Activated T-cell treated with anti-CD3 and anti-CD28 coated beads, Interleukin-2, amount 50 U/mL, for 24 hours (primary cell): ENCODE results near the gene ADAT3.
"Not testable (repeated sequence)": the region's sequence is repeated elsewhere in the genome, so short reads cannot be mapped to it uniquely, and the experiment has no call there.

Source experiments
- DNase-seq: peaks from one replicate; pipeline ENCODE4 v3.0.0-alpha.2; 2020
- H3K27ac Mint-ChIP-seq: 2 replicates; pipeline ENCODE4 v1.8.0; 2020; ENCODE audit warnings: mild to moderate bottlenecking, mixed read lengths
- H3K27me3 Mint-ChIP-seq: 2 replicates; pipeline ENCODE4 v1.8.0; 2020; ENCODE audit warnings: mixed read lengths
- H3K36me3 Mint-ChIP-seq: 2 replicates; pipeline ENCODE4 v1.8.0; 2020; ENCODE audit warnings: low read depth, mixed read lengths
- H3K4me1 Mint-ChIP-seq: 2 replicates; pipeline ENCODE4 v1.8.0; 2020; ENCODE audit warnings: low read depth, mixed read lengths
- H3K4me3 Mint-ChIP-seq: 2 replicates; pipeline ENCODE4 v1.8.0; 2020; ENCODE audit warnings: mild to moderate bottlenecking, moderate library complexity, mixed read lengths
- H3K9me3 Mint-ChIP-seq: 2 replicates; pipeline ENCODE4 v1.8.0; 2020; ENCODE audit warnings: mixed read lengths

The ADAT3 gene

DNA sequence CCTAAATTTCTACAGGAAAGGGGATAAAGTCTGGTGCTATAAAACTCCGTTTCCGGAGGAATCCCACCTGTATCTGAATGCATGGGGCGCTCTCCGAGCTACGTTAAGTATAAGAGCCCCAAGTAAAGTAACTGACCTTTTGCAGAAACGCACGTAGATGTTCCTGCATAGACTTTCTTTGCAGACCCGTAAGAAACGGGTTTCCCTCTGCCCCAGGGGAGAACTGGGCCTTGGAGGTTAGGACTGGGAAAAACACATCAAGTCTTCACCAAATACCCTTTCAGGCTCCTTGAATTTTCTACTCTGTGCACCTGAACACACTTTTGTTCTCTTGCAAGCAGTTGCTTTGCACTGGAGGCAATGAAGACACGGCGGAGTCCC, 29.9 kb upstream of the ADAT3 start:
- Mint-ChIP-seq H3K4me1 (peaks cover 37% of the 10 kb centered on the region), H3K36me3 (peaks cover 66% of the 10 kb centered on the region), H3K27ac (peak overlapping the region; percentile 97)

DNA sequence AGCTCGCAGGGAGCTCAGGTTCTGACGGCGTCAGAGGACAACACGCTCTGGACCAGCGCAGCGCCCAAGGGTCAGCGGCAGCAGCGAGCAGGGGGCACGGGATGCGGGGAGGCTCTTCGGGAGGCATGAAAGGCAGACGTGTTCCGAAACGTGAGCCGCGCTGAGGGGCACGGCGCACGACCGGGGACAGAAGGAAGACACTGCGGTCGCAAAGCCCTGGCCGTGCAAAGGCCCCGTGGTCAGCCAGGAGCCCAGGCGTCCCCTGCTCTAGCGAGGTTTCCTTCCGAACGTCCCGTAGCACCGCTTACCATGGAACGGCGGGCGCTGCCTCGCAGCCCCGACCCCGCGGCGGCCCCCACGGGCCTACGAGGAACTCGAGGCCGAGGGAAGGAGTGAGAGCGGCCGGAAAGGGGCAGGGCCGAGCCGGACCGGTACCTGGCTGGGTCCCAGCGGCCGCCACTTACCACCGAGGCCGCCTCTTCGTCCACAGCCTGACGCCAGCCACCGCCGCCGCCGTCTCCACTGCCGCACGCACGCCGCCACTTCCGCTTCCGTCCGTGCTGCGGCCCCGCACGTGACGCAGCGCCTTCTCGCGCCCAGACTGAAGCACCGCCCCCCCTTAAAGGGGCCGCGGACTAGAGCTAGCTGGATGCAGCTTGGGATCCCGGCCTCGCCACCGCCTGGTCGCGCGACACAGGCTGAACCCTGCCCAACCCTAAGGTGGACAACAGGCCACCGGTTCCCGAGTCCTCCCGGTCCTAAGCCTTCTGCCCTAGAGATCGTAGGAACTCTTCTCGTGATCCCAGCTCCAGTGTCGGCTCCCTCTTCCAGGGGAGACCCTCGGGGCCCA, 29.3 kb upstream of the ADAT3 start:
- H3K36me3 Mint-ChIP-seq = peaks cover 65% of the 10 kb centered on the region
- H3K4me1 Mint-ChIP-seq = peaks cover 38% of the 10 kb centered on the region
- H3K9me3 Mint-ChIP-seq = no peaks in the 10 kb centered on the region
- peak overlapping the region; percentile 98 for H3K4me3 Mint-ChIP-seq
- DNase-seq = peak; percentile 91
- no peaks in the 10 kb centered on the region for H3K27me3 Mint-ChIP-seq
- H3K27ac Mint-ChIP-seq = peak overlapping the region; percentile 97

More for the DNA sequence above, 29.9 kb upstream of the ADAT3 start:
- not testable (repeated sequence) for DNase-seq, H3K9me3 Mint-ChIP-seq, H3K27me3 Mint-ChIP-seq
- peak overlapping the region; percentile 98 for H3K4me3 Mint-ChIP-seq

DNA sequence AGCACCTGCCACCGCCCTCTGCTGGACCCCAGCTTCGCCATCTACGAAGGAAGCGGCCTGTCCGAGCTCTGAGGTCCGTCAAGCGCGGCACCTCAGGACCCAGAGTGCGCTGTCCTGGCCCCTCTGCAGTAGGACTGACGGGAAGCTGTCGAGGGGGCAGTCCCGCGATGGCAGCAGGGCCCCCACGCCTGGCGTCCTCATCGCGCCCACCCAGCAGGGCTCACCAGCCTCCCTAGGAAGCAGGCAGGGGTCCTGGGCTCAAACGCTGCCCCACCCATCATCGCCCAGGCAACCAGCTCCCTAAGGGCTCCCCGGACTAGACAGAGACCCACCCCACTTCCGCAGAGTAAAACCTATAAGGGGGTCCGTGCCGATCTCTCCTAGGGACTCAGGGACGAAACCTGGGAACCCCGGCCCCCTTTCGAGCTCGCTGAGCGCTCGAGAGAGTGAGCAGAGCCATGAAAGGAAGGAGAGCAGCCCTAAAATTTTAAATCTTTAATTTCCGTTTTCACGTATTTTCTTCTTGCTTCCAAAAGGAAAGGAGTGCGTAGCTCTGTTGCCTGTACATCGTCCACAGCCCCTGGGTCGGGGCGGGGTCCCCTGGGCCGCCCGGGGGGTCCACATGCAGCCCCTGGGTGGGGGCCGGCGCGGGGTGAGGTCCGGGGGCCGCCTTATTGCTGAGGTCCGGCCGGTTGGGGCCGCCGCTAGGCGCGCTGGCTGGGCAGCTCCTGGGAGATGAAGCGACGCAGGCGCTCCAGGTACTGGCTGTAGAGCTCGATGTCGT, 28.5 kb upstream of the ADAT3 start:
- H3K4me1 Mint-ChIP-seq = peaks cover 40% of the 10 kb centered on the region
- peak; percentile 54 for DNase-seq
- H3K9me3 Mint-ChIP-seq, H3K27me3 Mint-ChIP-seq: not testable (repeated sequence)
- H3K36me3 Mint-ChIP-seq = peaks cover 60% of the 10 kb centered on the region
- H3K4me3 Mint-ChIP-seq = peak overlapping the region; percentile 98
- peak overlapping the region; percentile 97 for H3K27ac Mint-ChIP-seq

DNA sequence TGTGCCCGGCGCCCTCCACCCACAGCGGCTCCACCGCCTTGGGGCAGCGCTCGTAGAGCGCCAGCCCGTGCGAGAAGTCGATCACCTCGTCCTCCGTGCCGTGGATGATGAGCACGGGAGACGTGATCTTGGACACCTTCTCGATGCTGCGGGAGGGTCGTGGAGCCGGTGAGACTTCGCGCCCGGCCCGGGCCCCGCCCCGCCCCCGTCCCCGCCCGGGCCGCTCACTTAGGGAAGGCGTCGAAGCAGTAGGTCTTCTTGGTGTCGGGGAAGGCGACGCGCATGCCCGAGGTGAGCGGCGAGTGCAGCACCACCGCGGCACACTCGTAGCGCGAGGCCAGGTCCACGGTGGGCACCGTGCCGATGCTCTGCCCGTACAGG, 27.9 kb upstream of the ADAT3 start:
- not testable (repeated sequence) for DNase-seq, H3K9me3 Mint-ChIP-seq, H3K27me3 Mint-ChIP-seq, H3K4me3 Mint-ChIP-seq, H3K27ac Mint-ChIP-seq
- peaks cover 60% of the 10 kb centered on the region for H3K36me3 Mint-ChIP-seq
- peaks cover 43% of the 10 kb centered on the region for H3K4me1 Mint-ChIP-seq

DNA sequence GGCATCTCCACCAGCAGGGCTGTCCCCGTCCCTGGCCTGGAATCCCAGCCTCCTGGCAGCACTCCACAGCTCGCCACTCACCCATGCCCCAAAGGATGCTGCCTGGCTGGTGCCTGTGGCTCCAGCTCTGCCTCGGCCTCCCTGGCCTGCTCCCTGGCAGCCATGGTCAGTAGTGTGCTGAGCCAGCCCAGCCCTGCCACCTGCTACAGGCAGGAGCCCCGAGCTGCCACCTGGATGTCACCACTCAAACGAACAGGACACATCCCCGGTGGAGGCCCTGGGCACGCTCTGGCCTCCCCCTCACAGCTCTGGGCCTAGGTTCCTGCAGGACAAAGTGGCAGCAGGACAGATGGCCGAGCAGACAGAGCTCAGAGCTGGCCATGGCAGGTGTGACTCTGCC, 26.6 kb upstream of the ADAT3 start:
- H3K27ac Mint-ChIP-seq = not testable (repeated sequence)

DNA sequence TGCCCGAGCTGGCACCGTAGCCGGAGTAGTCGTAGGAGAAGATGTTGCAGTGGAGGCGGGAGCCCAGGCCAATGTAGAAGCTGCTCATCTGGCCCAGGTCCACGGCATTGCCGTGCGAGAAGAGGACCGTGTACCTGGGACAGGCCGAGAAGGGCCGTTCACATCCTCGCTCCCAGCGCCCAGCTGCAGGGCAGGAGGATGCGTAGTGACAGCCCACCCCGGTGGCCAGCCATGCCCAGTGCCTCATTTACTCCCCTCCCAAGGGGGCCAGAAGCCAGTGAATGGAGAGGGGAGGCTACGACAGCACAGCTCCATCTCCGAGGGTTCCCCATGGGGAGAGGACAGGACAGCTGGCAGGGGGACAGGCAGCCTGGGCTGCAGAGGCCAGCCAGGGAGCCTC, 25.2 kb upstream of the ADAT3 start:
- H3K27me3 Mint-ChIP-seq, H3K9me3 Mint-ChIP-seq, DNase-seq: not testable (repeated sequence)
- peak overlapping the region; percentile 59 for H3K27ac Mint-ChIP-seq
- H3K36me3 Mint-ChIP-seq = peaks cover 63% of the 10 kb centered on the region
- H3K4me1 Mint-ChIP-seq = peaks cover 40% of the 10 kb centered on the region
- H3K4me3 Mint-ChIP-seq = peak overlapping the region; percentile 68

More for the DNA sequence above, 26.6 kb upstream of the ADAT3 start:
- peaks cover 63% of the 10 kb centered on the region for H3K36me3 Mint-ChIP-seq
- H3K4me3 Mint-ChIP-seq, H3K9me3 Mint-ChIP-seq, DNase-seq, H3K27me3 Mint-ChIP-seq: not testable (repeated sequence)
- H3K4me1 Mint-ChIP-seq = peaks cover 49% of the 10 kb centered on the region

DNA sequence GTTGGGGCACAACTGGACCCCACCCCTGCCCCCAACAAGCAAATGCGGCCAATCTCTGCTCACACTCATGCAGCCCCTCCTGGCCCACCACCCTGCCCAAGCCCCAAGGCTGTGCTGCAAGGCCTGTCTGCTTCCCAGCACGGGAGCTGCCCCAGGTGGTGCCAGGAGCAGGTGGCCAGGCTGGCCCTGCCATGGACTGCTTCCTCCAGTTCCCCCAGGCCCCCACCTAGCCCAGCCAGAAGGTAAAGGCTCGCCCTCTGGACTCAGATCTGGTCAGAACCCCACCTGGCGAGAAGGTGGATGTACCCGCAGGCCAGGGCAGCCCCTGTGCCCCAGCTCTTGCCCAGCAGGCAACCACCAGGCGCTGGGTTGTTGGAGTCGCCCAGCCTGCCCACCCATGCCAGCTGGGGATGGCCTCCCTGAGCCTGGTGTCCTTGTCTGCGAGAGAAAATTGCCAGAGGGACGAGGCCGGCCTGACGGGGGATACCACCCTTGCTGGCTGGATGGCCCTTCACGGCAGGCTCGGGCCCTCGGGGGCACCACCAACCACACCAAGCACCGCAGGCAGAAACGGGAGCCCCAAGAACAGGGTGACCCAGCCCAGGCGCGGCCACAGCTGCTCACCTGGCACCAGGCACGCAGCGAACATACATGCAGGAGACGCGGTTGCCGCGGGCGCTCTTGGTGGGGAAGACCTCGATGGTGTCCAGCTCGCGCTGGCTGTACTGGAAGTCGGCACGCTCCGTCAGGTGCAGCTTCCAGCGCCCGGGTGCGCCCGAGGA, 24.4 kb upstream of the ADAT3 start:
- Mint-ChIP-seq H3K36me3 (peaks cover 55% of the 10 kb centered on the region), H3K27ac (peak overlapping the region; percentile 77), H3K4me1 (peaks cover 42% of the 10 kb centered on the region), H3K9me3 (no peaks in the 10 kb centered on the region), H3K27me3 (no peaks in the 10 kb centered on the region), H3K4me3 (peak overlapping the region; percentile 68)
- DNase-seq = no peak

DNA sequence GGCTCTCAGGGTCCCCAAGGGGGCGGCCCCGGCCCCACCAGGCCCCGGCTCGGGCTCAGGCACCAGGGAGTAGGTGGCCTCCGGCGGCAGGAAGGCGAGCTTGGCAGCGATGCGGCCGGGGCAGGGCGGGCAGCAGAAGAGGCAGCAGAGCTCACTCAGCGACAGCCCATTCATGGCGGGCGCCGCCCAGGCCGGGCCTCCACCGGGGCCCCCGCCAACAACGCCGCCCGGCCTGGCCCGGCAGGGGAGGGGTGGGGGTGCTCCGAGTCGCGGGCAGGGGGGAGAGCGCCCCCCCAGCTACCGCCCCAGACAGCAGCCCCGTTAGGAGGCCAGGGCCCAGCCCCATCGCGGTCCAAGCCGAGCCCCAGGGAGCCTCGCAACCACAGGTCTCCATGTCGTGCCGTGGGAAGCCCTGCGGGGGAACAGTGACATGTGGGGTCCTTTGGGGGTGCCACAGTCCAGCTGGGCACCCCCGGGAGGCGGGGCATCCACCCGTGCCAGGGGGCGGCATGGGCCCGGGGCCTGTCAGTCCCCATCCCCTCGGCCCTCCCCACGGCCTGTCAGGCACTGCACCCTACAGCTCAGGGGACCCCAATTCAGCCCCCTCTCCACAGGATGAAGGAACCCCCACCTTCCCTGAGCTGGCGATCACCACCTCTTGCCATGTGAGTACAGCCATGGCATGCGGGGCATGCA, 23.7 kb upstream of the ADAT3 start:
- H3K27ac Mint-ChIP-seq = peak overlapping the region; percentile 96
- not testable (repeated sequence) for DNase-seq, H3K27me3 Mint-ChIP-seq, H3K9me3 Mint-ChIP-seq
- H3K4me3 Mint-ChIP-seq = peak overlapping the region; percentile 94
- H3K4me1 Mint-ChIP-seq = peaks cover 37% of the 10 kb centered on the region
- H3K36me3 Mint-ChIP-seq = peaks cover 50% of the 10 kb centered on the region

DNA sequence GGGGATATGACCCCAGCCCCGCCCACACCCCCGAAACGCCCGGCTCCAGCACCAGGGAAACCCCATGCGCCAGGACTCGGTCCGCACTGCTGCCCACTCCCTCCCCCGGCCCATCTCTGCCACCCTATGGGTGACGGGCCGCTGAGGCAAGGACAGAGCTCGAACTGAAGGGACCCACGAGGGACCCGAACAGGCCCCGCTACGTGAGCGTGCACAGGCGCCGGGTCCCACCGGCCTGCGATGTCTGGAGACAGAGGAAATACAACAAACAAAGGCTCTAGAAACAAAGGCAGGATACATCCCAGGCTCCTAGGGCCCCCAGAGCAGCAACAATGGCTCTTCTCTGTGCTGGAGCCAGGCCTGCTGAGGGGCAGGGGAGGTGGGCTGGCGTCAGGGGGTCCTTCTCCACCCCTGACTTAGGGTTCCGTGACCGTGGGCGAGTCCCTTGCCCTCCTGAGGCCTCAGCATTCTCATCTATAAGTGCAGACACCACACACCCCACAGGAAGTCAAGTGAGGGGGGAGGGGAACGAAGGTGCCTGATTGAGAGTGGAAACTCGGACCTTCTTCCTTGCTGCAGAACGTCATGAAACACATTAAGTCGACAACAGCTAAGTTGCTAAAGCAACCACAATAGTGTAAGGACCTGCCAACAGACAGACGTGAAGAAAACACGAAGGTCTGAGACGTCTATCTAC, 23.0 kb upstream of the ADAT3 start:
- H3K27me3 Mint-ChIP-seq = no peaks in the 10 kb centered on the region
- peak overlapping the region; percentile 96 for H3K27ac Mint-ChIP-seq
- H3K4me1 Mint-ChIP-seq = peaks cover 35% of the 10 kb centered on the region
- peak; percentile 73 for DNase-seq
- H3K4me3 Mint-ChIP-seq = peak overlapping the region; percentile 94
- no peaks in the 10 kb centered on the region for H3K9me3 Mint-ChIP-seq
- peaks cover 48% of the 10 kb centered on the region for H3K36me3 Mint-ChIP-seq

DNA sequence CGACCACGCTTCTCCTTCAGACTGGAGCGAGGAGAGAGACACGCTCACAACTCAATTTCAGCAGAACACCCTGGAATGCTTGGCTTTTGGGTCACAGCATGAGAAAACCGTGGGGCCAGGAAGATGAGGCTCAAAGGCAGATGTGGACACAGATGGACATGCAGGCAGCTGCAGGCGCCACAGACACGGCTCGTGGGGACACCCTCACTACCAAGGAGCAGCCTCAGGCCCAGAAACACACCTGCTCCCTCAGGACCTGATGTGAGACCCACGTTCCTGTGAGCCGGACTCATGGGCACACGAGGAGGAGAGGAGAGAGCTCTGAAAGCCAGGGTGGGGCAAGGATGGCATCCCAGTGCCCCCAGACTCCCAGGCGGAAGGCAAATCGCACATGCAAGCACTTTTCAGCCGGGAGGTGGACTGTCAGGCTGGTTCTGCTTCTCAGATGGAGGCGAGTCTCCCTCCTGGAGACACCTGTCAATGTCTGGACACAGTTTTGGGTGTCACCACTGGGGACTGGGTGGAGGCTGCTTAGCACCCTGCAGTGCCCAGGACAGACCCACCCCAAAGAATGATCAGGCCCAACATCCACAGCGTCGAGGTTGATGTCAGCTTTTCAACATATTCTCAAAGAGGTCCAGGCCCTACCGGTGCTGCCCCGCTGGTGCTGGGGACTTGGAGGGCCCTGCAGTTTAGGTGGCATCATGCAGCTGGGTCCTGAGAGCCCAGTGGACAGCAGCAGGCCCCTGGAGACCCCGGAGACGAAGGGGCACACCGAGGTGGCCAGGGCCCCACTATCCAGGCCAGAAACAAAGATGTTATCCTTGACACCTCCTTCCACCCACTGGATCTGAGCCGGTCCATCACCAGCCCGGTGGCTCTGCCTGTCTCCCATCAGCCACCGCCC, 22.2 kb upstream of the ADAT3 start:
- Mint-ChIP-seq H3K27ac (peak overlapping the region; percentile 96), H3K36me3 (peaks cover 48% of the 10 kb centered on the region), H3K9me3 (no peaks in the 10 kb centered on the region), H3K4me3 (peak overlapping the region; percentile 94), H3K4me1 (peaks cover 35% of the 10 kb centered on the region), H3K27me3 (no peaks in the 10 kb centered on the region)
- no peak for DNase-seq

DNA sequence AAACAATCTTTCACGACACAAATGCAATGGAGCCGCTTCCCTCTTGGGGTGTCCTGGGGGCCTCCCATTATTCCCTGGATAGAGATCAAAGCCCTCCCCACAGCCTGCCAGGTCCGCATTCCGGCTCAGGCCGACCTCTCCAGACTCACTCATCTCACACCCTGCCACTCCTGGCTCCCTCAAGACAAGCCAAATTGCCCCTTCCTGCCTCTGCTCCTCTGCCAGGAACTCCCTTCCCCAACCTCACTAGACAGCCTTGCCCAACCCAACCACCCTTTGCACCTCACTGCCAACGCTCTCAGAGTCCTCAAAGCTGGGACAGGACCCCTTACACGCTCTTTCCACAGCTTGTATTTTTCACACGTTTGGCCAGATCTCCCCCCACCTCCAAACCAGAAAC, 21.4 kb upstream of the ADAT3 start:
- peaks cover 43% of the 10 kb centered on the region for H3K36me3 Mint-ChIP-seq
- peaks cover 35% of the 10 kb centered on the region for H3K4me1 Mint-ChIP-seq
- peak overlapping the region; percentile 96 for H3K27ac Mint-ChIP-seq
- H3K9me3 Mint-ChIP-seq = no peaks in the 10 kb centered on the region
- H3K4me3 Mint-ChIP-seq = peak overlapping the region; percentile 94
- no peaks in the 10 kb centered on the region for H3K27me3 Mint-ChIP-seq
- DNase-seq = no peak

DNA sequence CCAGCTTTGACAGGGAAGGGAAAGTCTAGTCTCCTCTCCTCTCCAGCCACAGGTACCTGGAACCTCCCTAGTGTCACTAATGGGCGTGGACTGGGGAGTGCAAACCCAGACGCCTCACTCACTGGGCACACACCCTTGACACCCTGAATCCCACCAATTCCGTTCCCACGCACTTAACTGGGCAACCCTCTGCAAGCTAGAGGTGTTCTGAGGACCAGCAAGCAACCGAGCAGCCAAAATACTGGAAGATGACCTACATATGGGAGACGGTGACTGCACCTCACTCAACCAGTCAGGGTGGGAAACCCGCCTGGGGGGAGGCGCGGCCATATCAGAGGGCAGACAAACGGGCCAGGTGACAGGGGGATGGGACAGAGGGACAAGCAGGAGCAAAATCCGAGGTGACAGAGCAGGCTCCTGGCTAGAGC, 20.9 kb upstream of the ADAT3 start:
- Mint-ChIP-seq H3K27me3 (no peaks in the 10 kb centered on the region), H3K9me3 (no peaks in the 10 kb centered on the region), H3K36me3 (peaks cover 43% of the 10 kb centered on the region), H3K4me1 (peaks cover 35% of the 10 kb centered on the region), H3K27ac (peak overlapping the region; percentile 96), H3K4me3 (peak overlapping the region; percentile 94)
- peak; percentile 73 for DNase-seq
